Stimulated activated CD4-positive, alpha-beta T cell treated with anti-CD3 and anti-CD28 coated beads, Interleukin-15, amount 100 ng/mL, for 1 hour (primary cell): ENCODE data around the gene RBBP8NL.

Experiments used
- DNase-seq, 2 donors: peaks; one replicate each; pipeline ENCODE4 v3.0.0-alpha.2; 2020; ENCODE audit warnings: low read depth in 1 of 2, low spot score in 1 of 2

The RBBP8NL gene

DNA sequence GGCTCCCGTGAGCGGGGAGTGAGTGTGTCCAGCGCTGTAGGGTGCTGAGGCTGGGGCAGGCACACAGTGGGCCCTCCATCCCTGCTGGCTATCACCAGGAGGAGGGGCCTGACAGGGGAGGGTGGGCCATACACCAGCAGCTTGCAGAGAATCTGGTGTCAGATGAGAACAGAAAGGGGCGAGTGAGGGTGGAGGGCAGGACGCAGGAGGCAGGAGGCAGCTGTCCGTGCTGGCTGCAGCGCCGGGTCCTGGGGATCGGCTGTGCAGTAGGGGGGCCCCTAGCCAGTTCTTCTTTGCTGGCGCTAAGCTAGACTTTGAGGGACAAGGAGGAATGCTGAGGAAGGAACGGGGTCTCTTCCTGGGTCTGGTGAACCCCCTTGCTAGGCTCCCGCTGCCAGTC is 18.7 kb downstream of the RBBP8NL start:
- no peak for DNase-seq

DNA sequence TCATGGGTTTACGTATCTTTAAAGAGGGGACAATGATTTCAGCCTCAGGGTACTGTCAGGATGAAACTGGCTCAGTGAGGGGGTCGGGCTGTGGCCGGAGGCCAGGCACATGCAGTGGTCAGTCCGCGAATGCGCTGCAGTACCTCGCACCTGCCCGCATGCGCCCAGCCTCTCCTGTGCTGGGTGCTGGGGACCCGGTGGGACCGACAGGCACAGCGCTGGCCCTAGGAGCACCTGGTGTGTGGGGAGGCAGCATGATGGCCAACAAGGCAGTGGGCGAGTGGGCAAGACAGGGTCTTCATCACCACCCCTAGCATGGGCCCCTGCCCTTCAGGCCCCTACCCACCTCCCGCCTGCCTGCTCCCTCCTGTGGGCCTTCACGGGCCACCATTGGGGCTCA is 19.3 kb downstream of the RBBP8NL start:
- DNase-seq, result no peak

DNA sequence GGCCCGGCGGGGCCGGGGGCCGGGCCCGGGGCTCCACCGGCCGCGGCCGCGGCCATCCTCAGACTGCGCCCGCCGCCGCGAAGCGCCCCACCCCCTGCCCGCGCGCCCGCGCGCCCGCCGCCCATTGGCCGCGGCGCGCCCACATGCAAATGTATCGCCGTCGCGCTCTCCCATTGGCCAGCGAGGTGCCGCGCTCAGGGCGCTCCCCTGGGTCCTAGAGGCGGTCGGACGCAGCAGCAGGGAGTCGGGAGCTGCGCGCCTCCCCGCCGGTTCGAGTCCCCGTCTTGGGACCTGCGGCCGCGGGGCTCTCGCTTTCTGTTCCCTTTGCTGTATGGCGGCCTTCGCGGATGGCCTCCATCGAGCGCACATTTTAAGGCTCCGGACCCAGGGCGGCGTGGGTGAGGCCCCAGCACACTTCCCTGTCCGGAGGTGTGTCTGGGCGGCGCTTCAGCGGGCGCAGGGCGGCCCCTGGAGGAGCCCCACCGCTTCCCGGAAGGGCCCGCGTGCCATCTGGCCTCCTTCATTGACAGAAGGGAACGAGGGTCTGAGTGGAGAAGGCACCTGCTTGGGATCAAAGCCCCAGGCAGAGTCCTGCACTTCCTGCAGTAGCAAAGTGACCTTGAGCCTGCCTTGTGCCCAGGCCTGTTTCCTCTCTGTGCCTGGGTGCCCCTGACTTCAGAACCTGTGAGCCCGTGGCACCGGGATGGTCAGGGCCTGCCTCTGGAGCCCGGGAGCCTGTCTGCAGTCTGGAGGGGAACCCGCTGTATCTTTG is 19.9 kb downstream of the RBBP8NL start, which contains the start of gene CABLES2:
TSS of gene CABLES2 (minus strand) at position 65 of the 772 bp plus-strand sequence. CDS start at position 56, 9 bp downstream.
- DNase-seq, result peak; percentile 78 to 87

DNA sequence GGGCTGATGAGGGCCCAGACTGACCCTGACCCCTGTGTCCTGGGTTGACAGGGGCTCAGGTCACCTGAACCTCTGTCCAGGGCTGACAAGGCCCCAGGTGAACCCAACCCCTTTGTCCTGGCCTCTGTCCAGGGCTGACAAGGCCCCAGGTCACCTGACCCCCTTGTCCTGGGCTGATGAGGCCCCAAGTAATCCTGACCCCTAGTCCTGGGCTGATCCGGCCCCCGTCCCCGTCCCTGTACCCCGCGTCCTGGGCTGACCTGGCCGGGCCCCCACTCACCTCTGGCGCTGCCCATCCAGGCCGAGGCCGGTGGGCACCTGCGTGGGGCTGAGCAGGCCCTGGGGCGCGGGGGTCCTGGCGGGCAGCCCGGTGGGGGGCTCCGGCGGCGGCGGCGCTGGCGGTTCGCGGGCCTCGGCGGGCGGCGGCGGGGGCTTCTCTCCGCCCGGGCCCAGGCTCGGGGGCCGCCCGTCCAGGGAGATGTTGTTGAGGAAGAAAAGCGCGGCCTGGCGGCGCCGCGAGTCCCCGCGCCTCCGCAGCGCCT is 20.6 kb downstream of the RBBP8NL start:
- no peak for DNase-seq

DNA sequence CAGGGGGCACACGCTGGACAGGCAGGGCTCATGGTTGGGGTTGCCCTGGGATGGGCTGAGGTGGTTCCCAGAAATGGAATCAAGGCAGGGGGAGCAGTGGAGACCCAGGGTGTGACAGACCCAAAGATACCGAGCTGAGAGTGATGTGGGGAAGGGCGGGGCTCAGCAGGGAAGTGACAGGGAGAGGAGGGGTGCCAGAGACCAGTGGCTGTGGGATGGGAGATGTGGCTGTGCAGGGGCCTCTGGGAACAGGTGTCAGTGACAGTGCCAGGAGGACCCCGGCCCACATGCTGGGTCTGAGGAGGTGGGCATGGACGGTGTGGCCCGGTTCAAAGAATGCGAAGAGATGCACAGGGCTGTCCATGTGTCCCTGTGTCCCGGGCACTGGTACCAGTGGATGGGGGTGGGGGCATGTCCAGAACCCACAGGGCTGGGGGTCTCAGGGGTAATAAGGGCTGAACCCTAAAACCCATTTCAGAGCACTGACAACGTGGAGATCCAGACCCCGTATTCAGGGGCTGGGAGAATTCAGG is 21.3 kb downstream of the RBBP8NL start:
- DNase-seq, result no peak

DNA sequence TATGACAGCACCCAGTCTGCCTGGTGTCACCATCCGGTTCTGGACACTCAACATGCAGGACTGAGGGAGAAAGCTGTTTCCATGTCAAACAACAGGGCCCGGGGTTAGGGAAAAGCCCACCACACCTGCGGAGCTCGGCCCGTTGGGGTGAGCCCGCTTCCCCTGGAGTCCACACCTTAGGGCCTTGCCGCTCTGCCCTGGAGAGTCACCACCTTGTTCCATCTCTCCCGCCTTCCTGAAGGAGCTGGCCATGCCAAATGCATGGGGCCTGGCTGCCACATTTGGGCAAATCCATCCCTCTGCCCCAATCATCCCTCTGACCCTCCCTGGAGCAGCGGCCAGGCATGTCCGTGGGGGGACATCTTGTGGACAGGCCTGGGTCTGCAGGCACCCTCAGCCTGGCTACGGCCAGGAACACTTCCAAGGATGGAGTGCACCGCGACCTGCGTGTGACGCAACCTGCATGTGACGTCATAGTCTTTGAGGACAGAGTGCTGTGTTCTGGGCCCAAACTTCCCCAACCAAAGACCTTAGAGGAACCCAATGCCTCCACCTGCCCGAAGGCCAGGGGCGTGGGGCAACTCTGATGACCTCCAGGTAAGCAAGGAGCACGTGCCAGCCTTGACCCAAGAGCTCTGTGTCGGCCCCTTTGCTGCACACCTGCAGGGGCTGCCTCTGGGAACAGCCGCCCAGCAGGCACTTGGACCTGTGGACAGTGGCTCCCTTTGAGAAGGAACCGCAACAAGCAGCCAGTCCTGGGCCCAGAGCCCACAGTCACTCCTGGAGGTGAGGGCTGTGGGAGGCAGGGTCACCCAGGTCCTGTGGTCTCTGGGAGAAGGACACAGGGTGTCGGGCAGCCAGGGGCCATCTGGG is 22.0 kb downstream of the RBBP8NL start:
- no peak for DNase-seq

DNA sequence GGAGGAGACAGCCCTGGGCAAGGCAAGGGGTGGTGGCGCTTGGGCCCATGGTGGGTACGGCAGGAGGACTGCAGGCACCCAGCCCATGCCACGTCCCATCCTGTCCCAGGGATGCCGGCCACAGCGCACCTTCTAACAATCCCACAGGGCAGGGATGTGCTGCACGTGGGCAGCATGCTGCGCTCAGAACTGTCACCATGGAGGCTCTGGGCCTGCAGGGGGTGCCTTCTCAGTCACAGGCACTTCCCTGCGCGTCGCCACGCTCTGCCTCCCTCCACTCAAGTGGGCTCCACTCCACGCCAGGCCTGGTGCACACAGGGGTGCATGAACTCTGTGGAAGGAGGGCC is 22.6 kb downstream of the RBBP8NL start:
- no peak for DNase-seq

DNA sequence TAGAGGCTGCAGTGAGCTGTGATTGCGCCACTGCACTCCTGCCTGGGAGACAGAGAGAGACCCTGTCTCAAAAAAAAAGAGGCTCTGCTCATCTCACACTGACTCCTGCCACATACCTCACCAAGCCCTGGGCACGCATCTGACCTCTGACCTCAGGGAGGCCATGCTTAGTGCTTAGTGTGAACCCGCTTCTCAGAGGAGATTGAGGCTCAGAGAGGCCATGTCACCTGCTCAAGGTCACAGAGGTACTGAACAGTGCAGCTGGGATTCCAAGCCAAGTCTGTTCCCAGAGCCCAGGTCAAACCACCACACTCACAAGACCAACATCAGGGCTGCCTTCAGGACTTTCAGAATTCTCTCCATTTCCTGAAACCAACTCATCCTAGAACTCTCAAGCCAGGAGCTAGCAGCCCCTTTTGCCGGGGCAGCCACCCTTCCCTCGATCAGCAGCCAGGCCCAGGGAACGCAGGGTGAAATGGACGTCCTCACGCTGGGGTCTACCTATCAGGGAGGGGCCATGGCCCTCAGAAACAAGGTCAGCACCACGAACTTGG is 23.1 kb downstream of the RBBP8NL start:
- DNase-seq, result no peak

DNA sequence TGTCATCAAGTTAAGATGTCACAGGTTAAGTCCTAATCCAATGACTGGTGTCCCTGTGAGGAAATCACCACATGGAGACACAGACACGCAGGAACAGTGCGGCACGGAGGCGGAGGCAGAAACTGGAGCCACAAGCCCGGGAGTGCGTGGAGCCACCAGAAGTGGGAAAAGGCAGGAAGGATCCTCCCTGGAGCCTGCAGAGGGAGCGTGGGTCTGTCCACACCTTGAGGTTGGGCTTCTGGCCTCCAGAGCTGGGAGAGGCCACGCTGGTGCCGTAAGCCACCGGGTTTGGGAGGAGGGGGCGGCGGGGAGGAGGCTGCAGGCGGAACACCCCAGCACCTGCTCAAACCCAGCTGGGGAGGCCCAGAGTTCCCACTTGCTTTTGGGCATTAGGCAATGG is 24.0 kb downstream of the RBBP8NL start:
- DNase-seq, result no peak

DNA sequence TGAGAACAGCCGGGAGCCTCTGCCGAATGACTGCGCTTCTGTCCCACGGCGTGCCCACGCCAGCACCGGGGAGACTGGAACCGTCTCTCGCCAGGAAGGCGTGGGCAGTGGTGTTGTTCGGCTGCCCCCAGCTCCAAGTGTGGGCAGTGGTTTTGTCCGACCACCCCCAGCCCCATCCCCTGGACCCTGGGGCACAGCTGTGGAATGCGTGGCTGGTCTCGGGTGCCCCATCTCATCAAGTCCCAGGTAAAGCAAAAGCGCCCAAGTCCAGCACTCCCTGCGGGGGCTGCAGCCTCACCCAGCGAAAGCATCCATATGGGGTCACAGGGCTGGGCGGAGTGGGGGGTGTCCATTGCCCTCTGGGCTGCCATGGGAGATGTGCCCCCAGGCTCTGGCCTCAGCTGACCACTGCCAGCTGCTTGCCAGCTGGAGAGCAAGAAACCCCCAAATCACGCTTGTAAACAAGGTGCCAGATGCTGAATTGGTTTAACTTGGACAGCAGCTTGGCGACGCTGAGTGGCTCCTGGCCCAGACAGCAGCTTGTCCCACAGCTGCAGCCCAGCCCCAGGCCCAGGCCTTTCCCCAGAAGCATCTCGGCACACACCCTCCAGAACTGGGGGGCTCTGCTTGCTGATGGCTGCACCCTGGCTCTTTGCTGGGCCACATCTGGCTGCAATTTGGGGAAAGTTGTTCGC is 24.7 kb downstream of the RBBP8NL start:
- no peak for DNase-seq

DNA sequence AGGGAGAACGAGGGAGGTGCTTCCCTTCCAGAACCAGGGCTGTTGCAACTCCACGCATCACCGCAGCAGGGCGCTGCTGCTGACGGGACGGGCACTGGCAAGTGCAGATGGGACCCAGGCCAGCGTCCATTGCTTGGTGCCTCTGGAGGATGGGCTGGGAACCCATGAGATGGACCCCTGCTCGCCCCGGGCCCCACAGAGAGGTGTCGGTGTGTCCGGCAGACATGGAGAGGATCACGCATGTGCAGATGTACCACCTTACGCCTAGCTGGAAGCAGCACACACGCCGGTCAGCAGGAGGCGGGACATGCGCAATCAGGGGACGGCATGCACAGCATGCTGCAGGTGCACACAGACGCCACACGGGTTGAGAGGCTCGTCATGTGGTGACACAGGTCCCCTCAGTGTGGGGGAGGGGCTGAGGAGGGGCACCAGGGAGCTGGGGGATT is 26.0 kb downstream of the RBBP8NL start:
- no peak for DNase-seq

DNA sequence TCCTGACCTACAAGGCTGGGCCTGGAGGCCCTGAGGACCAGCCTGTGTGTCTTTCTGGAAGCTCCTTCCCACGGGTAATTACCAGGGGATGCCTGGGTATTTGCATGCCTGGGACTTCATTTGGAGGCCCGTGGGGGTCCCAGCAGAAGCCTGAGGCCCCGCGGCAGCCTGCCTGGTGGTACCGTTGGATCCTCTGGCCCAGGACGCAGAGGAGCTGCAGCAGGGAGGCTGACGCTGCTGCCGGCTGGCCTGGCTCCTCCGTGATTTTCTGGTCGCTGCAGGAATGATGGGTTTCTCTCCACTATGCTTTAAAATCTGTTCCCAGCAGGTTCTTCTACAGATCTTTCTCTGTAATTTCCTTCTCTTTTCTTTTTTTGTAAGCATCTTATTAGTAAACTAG is 26.8 kb downstream of the RBBP8NL start:
- no peak for DNase-seq

DNA sequence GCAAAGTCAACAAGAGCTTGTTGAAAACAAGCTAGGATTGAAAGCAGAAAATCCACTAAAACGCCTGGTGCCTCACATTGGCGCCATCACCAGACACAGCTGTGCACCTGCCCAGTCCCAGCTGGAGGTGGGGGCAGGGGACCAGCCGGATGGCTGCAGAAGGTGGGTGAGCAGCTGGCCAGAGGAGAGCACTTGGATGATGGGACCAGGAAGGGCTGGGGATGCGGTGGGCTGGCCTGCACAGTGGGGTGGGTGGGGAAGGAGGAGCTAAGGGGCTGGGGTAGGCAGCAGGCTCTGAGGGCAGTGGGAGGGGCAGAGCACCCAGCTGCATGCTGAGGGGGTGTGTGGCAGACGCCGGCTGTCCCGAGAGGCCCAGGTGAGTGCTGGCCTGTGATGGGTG is 27.3 kb downstream of the RBBP8NL start:
- no peak for DNase-seq

DNA sequence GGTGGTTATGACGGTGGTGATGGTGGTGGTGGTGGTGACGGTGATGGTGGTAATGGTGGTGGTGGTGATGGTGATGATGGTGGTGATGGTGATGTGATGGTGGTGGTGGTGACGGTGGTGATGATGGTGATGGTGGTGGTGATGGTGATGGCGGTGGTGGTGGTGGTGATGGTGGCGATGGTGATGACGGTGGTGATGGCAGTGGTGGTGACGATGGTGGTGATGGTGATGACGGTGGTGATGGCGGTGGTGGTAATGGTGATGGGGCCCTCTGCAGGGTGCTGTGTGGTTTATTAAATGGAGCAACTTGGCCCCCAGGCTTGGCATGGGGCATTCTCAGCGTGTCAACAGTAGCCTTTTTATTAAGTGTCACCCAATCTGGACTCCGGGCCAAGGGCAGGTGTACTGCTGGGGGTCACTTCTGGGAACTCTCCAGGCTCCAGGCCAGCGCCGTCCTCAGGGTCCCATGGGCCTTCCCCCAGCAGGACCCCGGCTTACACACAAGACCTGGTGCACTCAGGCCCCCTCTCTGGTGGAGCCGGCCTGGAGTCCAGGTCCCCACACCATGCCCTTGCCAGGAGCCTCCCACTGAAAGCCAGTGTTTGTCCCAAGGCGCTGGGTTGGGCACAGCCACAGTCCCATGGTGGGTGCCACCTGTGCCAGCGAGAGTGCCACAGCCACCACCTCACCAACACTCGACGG is 29.1 kb downstream of the RBBP8NL start:
- no peak for DNase-seq

DNA sequence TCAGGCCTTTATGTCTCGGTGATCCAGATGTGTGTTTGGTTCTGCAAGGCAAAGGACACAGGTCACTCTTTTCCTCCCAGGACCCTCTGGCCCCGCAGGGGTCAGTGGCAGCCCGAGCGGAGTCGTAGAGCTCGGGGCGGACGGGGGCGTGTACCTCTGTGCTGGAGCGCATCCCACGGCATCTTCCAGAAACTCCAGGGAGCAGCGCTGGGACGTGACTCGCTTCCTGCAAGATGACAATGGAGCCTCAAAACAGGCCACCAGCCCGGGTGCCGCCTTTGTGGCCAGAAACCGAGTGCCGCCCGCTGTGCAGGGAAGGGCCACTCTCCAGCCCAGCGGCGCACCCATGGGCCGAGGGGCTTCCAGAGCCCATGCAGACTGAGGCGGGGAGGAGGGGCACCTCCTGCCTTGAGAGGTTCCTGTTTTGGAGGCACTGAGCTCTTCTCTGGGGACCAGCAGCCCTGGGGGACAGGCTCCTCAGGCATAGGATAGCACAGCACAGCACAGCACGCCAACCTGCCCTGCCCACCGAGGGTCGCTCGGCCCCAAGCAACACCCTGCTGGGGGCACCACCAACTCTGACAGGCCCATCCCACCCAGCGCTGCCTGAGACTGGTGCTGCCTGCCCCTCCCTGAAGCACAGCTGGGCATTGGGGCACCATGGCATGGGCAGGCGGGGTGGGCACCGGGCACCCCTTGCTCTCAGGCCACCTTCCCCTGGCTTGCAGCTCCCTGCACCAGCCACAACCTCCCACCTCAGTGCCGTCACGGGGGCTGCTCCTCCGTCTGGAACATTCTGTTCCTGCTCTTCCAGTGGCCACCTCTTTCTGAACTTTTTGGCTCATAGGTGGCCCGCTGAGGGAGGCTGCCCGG is 30.7 kb downstream of the RBBP8NL start:
- no peak for DNase-seq

DNA sequence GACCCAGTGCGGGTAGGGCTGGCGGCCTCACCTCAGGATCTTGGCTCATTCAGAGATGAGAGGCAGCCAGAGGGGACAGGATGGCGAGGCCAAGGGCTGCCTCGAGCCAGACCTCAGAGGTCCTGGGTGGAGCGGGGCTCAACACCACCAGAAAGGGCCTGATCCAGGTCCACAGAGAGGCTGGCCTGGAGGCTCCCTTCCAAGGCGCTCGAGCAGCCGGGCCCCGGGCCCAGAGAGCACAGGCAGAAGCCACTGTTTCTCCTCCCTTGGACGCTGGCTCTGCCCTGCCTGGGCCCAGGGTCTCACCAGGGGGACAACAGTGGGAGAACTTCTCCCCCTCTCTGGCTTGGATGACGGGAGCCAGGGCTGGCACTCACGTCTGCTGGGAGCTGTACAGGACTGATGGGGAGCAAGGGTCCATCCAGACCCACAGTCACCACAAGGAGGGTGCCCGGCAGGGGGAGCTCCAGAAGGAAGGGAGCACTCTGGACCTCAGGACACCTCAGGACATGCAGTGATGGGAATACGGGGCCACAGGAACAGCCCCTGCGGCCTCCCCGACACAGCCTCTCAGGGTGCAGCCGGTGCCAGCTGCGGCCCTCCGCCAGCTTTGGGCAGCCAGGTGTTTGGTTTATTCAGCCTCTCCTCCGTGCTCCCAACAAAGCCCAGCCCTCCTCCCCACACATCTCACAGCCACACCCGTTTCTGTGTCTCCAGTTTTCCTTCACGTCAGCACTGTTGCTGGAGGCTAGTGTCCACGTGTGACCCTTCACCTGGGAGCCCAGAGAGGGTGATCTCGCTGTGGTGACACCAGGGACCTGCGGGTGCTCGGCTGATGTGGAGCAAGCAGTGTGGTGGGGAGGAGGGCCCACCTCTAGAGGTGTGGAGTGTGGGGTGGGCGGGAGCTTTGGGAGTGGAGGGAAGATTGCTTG is 31.8 kb downstream of the RBBP8NL start:
- DNase-seq, result no peak

DNA sequence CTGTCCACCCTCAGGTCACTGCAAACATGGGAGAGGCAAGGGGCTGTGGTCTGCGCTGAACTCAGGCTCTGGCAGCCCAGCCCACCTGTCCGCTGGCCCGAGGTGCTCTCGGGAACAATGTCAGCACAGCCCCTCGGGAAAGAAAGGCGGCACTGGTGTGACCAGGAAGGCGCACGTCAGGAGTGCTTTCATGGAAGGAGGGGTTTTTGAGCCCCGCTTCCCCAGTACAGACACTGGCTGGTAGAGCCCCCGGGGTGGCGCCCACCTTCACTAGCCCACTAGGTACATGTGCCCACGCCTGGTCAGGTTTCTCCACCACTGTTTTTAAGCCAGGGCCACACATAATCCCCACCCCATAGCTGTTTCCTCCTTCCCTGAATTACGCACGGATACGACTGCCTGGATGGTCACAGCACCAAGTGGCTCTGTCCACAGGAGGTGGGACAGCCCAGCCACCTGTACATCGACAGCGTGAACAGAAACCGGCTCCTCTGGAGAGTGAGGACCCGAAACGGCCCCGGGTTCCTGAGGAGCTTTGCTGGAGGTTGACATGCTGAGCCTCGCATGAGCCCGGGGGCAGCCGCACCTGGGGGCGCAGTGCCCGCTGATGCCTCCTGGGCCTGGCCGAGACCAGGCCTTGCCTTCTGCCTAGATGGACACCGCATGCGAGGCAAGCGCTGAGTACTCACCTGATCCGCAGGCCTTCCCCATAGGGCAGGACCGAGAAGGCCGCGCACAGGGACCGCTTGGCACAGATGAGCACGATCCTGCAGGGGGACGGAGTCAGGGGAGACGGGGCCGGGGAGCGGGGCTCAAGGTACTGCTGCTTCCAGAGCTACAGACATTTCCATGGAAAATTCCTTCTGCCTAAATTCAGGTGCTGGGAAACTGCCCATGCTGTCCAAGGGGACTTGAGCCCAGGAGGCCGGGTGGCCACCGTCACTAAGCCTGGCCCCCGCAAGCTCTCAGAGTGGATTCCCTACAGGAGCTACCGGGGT is 32.8 kb downstream of the RBBP8NL start:
- DNase-seq, result no peak
